HS-5 (cell line): ENCODE data around the gene PIP4K2A.
"Not testable (repeated sequence)": the region's sequence is repeated elsewhere in the genome, so short reads cannot be mapped to it uniquely, and the experiment has no call there.

Experiments
- DNase-seq: peaks from one replicate; pipeline ENCODE4 v3.0.0-alpha.2; 2012; ENCODE audit warnings: low read depth

PIP4K2A gene

GRCh38 chr10:22693860-22694259 is 20.5 kb downstream of the PIP4K2A start:
- no peak for DNase-seq

GRCh38 chr10:22693371-22693784 is 21.0 kb downstream of the PIP4K2A start:
- DNase-seq = no peak

GRCh38 chr10:22692119-22692518 is 22.3 kb downstream of the PIP4K2A start:
- not testable (repeated sequence) for DNase-seq

- DNase-seq = no peak
Observed at GRCh38 chr10:22690614-22691431, 23.6 kb downstream of the PIP4K2A start.

- DNase-seq = no peak
Observed at GRCh38 chr10:22690158-22690557, 24.2 kb downstream of the PIP4K2A start.

GRCh38 chr10:22686347-22686746 is 28.0 kb downstream of the PIP4K2A start:
- DNase-seq = no peak

GRCh38 chr10:22685926-22686325 is 28.5 kb downstream of the PIP4K2A start:
- DNase-seq = no peak

- DNase-seq = no peak
Observed at GRCh38 chr10:22684699-22685098, 29.7 kb downstream of the PIP4K2A start.

- DNase-seq = no peak
Observed at GRCh38 chr10:22683140-22683389, 31.3 kb downstream of the PIP4K2A start.

GRCh38 chr10:22682237-22683139 is 31.9 kb downstream of the PIP4K2A start:
- no peak for DNase-seq

GRCh38 chr10:22681783-22682183 is 32.6 kb downstream of the PIP4K2A start:
- DNase-seq = peak; percentile 35

- DNase-seq = no peak
Observed at GRCh38 chr10:22681301-22681700, 33.1 kb downstream of the PIP4K2A start.

- no peak for DNase-seq
Observed at GRCh38 chr10:22679608-22680007, 34.8 kb downstream of the PIP4K2A start.

GRCh38 chr10:22677333-22677732 is 37.0 kb downstream of the PIP4K2A start:
- DNase-seq = no peak

- DNase-seq = no peak
Observed at GRCh38 chr10:22676435-22676834, 37.9 kb downstream of the PIP4K2A start.

- DNase-seq = no peak
Observed at GRCh38 chr10:22674573-22674930, 39.8 kb downstream of the PIP4K2A start.

GRCh38 chr10:22673785-22674572 is 40.4 kb downstream of the PIP4K2A start:
- DNase-seq = no peak

- no peak for DNase-seq
Observed at GRCh38 chr10:22673091-22673392, 41.3 kb downstream of the PIP4K2A start.

GRCh38 chr10:22672319-22673090 is 41.9 kb downstream of the PIP4K2A start:
- DNase-seq = no peak

GRCh38 chr10:22670788-22671187 is 43.6 kb downstream of the PIP4K2A start:
- no peak for DNase-seq

- DNase-seq = no peak
Observed at GRCh38 chr10:22669163-22669711, 45.1 kb downstream of the PIP4K2A start.

- DNase-seq = no peak
Observed at GRCh38 chr10:22667093-22667480, 47.3 kb downstream of the PIP4K2A start.
